GM23338 (cell line): ENCODE results near the gene NME3. TPM values are rescaled to one million over a fixed set of nuclear protein-coding genes. Genes with fewer than 3 reads are reported as not detected.

Source experiments
- ATAC-seq: fragments of 200-7000 bp; cut with Tn5 transposase; 3 replicates; pipeline ENCODE4 v1.9.1; 2020
- DNase-seq: peaks from one replicate; pipeline ENCODE4 v3.0.0-alpha.2; 2015; ENCODE audit warnings: low spot score
- H2AFZ ChIP-seq: fragments of 200-600 bp; sonication (generic); 2 replicates; pipeline ENCODE4 v1.8.0; 2016; ENCODE audit warnings: antibody characterized with exemption, mild to moderate bottlenecking, moderate library complexity
- H3F3A ChIP-seq: fragments of 200-600 bp; sonication (generic); replicated peaks from 2 replicates; pipeline ENCODE4 v1.8.0; 2017; ENCODE audit warnings: antibody characterized with exemption, mixed run types, low read depth
- H3K27ac ChIP-seq: fragments of 200-600 bp; sonication (generic); 2 replicates; pipeline ENCODE4 v1.6.1; 2016; ENCODE audit warnings: low read depth
- H3K27me3 ChIP-seq: fragments of 200-600 bp; sonication (generic); 2 replicates; pipeline ENCODE4 v1.8.0; 2016; ENCODE audit warnings: mild to moderate bottlenecking, mixed run types, moderate library complexity; ENCODE audit not compliant: insufficient read depth
- H3K36me3 ChIP-seq: fragments of 200-600 bp; sonication (generic); 2 replicates; pipeline ENCODE4 v1.8.0; 2016; ENCODE audit warnings: mild to moderate bottlenecking; ENCODE audit not compliant: insufficient read depth
- H3K4me1 ChIP-seq: fragments of 200-600 bp; sonication (generic); 2 replicates; pipeline ENCODE4 v1.8.0; 2016; ENCODE audit warnings: mild to moderate bottlenecking, moderate library complexity; ENCODE audit not compliant: insufficient read depth
- H3K4me2 ChIP-seq: fragments of 200-600 bp; sonication (generic); 2 replicates; pipeline ENCODE4 v1.7.1; 2017; ENCODE audit warnings: mixed run types
- H3K4me3 ChIP-seq: fragments of 200-600 bp; sonication (generic); 2 replicates; pipeline ENCODE4 v1.6.1; 2016; ENCODE audit warnings: mixed run types
- H3K79me2 ChIP-seq: fragments of 200-600 bp; sonication (generic); replicated peaks from 2 replicates; pipeline ENCODE4 v1.8.0; 2017; ENCODE audit warnings: mild to moderate bottlenecking; ENCODE audit not compliant: insufficient read depth
- H3K9me2 ChIP-seq: fragments of 200-600 bp; sonication (generic); 2 replicates; pipeline ENCODE4 v1.8.0; 2017; ENCODE audit not compliant: insufficient read depth
- H4K20me1 ChIP-seq: fragments of 200-600 bp; sonication (generic); replicated peaks from 2 replicates; pipeline ENCODE4 v1.8.0; 2017; ENCODE audit warnings: mild to moderate bottlenecking; ENCODE audit not compliant: insufficient read depth
- H3K27ac Mint-ChIP-seq: 2 replicates; pipeline ENCODE4 v1.8.0; 2020; ENCODE audit warnings: inconsistent platforms, mild to moderate bottlenecking, moderate library complexity, mixed read lengths
- H3K27me3 Mint-ChIP-seq: 3 replicates; pipeline ENCODE4 v1.8.0; 2022; ENCODE audit warnings: low read depth, mild to moderate bottlenecking, moderate library complexity, mixed read lengths, inconsistent platforms; ENCODE audit not compliant: insufficient read depth, poor library complexity
- H3K36me3 Mint-ChIP-seq: 3 replicates; pipeline ENCODE4 v1.8.0; 2021; ENCODE audit warnings: low read depth, mild to moderate bottlenecking, inconsistent platforms, moderate library complexity, mixed read lengths
- H3K4me1 Mint-ChIP-seq: 3 replicates; pipeline ENCODE4 v1.8.0; 2020; ENCODE audit warnings: mild to moderate bottlenecking, inconsistent platforms, mixed read lengths
- H3K4me3 Mint-ChIP-seq: 3 replicates; pipeline ENCODE4 v1.8.0; 2021; ENCODE audit warnings: moderate library complexity, mild to moderate bottlenecking, inconsistent platforms, mixed read lengths
- H3K9me3 Mint-ChIP-seq: 3 replicates; pipeline ENCODE4 v1.8.0; 2020; ENCODE audit warnings: moderate library complexity, mild to moderate bottlenecking, inconsistent platforms, mixed read lengths
- CREB1 ChIP-seq: fragments of 250-450 bp; sonication (Bioruptor Pico); IDR thresholded peaks from 2 replicates; pipeline ENCODE4 v1.5.0; 2020; ENCODE audit warnings: low read depth, mild to moderate bottlenecking, moderate library complexity
- CTCF ChIP-seq, 2 experiments: fragments of 200-600 bp in 1 of 2; sonication (generic) in 1 of 2; conservative IDR thresholded peaks; 2 replicates each; pipeline versions ENCODE4 v1.5.1 to v1.6.1; 2016 to 2017; ENCODE audit warnings: antibody characterized with exemption in 2 of 2, low read depth in 2 of 2, mild to moderate bottlenecking in 2 of 2, moderate library complexity in 1 of 2
- ETS1 ChIP-seq: IDR thresholded peaks from 2 replicates; pipeline ENCODE4 v1.6.1; 2016; ENCODE audit warnings: antibody characterized with exemption
- EZH2 ChIP-seq: fragments of 200-600 bp; sonication (generic); IDR thresholded peaks from one replicate; pipeline ENCODE4 v1.8.0; 2017; ENCODE audit warnings: antibody characterized with exemption, mild to moderate bottlenecking, low read depth; ENCODE audit not compliant: unreplicated experiment
- EZH2phosphoT487 ChIP-seq: fragments of 200-600 bp; sonication (generic); IDR thresholded peaks from one replicate; pipeline ENCODE4 v1.8.1; 2018; ENCODE audit warnings: antibody characterized with exemption; ENCODE audit not compliant: unreplicated experiment
- JUNB ChIP-seq: IDR thresholded peaks from one replicate; pipeline ENCODE4 v1.6.1; 2016; ENCODE audit warnings: antibody characterized with exemption; ENCODE audit not compliant: unreplicated experiment
- NANOG ChIP-seq: IDR thresholded peaks from 2 replicates; pipeline ENCODE4 v1.6.1; 2016; ENCODE audit warnings: antibody characterized with exemption, borderline replicate concordance
- POLR2AphosphoS5 ChIP-seq: IDR thresholded peaks from 2 replicates; pipeline ENCODE4 v1.6.1; 2016; ENCODE audit warnings: antibody characterized with exemption, low read depth
- REST ChIP-seq: IDR thresholded peaks from one replicate; pipeline ENCODE4 v1.6.1; 2018; ENCODE audit warnings: antibody characterized with exemption; ENCODE audit not compliant: unreplicated experiment
- STAT1 ChIP-seq: IDR thresholded peaks from one replicate; pipeline ENCODE4 v1.6.1; 2016; ENCODE audit warnings: antibody characterized with exemption; ENCODE audit not compliant: unreplicated experiment
- ZNF114 ChIP-seq: fragments of 250-450 bp; sonication (Bioruptor Pico); IDR thresholded peaks from 2 replicates; pipeline ENCODE4 v1.5.0; 2020; ENCODE audit warnings: mild to moderate bottlenecking, moderate library complexity
- ZNF331 ChIP-seq: fragments of 250-450 bp; sonication (Bioruptor Pico); IDR thresholded peaks from 2 replicates; pipeline ENCODE4 v1.5.0; 2020; ENCODE audit warnings: low read depth, mild to moderate bottlenecking, moderate library complexity
- polyA plus RNA-seq: library from polyadenylated mRNA; unstranded; fragments of >200 nt; fragmentation: Nextera tagmentation; extraction: Ambion mirVana; gene quantifications from 2 replicates; pipeline ENCODE4 v1.2.1, GENCODE V29; 2016
- total RNA-seq: library from RNA; depleted of rRNA; stranded (reverse); fragments of >200 nt; shearing (Covaris generic); gene quantifications from 2 replicates; pipeline ENCODE4 v1.2.3, GENCODE V29; 2014
- TF ChIP-seq, protein P1 (sequence below): fragments of 250-450 bp; sonication (Bioruptor Pico); IDR thresholded peaks from 2 replicates; pipeline ENCODE4 v1.5.0; 2020; ENCODE audit warnings: mild to moderate bottlenecking, moderate library complexity

Gene NME3
- total and polyA plus RNA-seq, 2 experiments from 2014 or later, result 95.3 to 130 TPM

GRCh38 chr16:1732071-1732470 is 39.3 kb downstream of the NME3 start (continued):
- TF ChIP-seq STAT1 (no peak), POLR2AphosphoS5 (no peak), CREB1 (no peak)

DNA sequence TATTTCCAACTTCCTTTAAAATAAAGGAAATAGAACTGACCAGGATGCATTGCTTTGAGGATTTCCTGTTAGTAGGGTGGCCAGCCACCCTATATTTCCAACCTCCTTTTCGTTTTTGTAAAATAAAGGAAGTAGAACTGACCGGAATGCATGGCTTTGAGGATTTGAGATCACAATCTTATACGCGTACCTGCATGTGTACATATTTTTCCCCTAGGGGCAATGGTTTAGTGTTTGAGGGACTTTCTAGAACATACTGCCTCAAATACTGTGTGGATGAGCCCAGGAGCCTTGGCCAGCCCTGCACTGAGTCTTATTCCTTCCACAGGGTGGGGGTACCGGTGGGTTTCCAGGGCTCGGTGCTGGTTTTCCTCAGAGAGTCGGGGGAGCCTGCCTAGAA is 39.7 kb downstream of the NME3 start:
- peaks cover 10% of the 10 kb centered on the region for H3K27me3 Mint-ChIP-seq
- no peak overlapping the region for H3K4me3 ChIP-seq
- H3K27ac ChIP-seq, result no peak overlapping the region
- H3K9me2 ChIP-seq, result no peaks in the 10 kb centered on the region
- H3K4me2 ChIP-seq, result no peak overlapping the region
- no peaks in the 10 kb centered on the region for H3K27me3 ChIP-seq
- TF ChIP-seq, protein P1, sequence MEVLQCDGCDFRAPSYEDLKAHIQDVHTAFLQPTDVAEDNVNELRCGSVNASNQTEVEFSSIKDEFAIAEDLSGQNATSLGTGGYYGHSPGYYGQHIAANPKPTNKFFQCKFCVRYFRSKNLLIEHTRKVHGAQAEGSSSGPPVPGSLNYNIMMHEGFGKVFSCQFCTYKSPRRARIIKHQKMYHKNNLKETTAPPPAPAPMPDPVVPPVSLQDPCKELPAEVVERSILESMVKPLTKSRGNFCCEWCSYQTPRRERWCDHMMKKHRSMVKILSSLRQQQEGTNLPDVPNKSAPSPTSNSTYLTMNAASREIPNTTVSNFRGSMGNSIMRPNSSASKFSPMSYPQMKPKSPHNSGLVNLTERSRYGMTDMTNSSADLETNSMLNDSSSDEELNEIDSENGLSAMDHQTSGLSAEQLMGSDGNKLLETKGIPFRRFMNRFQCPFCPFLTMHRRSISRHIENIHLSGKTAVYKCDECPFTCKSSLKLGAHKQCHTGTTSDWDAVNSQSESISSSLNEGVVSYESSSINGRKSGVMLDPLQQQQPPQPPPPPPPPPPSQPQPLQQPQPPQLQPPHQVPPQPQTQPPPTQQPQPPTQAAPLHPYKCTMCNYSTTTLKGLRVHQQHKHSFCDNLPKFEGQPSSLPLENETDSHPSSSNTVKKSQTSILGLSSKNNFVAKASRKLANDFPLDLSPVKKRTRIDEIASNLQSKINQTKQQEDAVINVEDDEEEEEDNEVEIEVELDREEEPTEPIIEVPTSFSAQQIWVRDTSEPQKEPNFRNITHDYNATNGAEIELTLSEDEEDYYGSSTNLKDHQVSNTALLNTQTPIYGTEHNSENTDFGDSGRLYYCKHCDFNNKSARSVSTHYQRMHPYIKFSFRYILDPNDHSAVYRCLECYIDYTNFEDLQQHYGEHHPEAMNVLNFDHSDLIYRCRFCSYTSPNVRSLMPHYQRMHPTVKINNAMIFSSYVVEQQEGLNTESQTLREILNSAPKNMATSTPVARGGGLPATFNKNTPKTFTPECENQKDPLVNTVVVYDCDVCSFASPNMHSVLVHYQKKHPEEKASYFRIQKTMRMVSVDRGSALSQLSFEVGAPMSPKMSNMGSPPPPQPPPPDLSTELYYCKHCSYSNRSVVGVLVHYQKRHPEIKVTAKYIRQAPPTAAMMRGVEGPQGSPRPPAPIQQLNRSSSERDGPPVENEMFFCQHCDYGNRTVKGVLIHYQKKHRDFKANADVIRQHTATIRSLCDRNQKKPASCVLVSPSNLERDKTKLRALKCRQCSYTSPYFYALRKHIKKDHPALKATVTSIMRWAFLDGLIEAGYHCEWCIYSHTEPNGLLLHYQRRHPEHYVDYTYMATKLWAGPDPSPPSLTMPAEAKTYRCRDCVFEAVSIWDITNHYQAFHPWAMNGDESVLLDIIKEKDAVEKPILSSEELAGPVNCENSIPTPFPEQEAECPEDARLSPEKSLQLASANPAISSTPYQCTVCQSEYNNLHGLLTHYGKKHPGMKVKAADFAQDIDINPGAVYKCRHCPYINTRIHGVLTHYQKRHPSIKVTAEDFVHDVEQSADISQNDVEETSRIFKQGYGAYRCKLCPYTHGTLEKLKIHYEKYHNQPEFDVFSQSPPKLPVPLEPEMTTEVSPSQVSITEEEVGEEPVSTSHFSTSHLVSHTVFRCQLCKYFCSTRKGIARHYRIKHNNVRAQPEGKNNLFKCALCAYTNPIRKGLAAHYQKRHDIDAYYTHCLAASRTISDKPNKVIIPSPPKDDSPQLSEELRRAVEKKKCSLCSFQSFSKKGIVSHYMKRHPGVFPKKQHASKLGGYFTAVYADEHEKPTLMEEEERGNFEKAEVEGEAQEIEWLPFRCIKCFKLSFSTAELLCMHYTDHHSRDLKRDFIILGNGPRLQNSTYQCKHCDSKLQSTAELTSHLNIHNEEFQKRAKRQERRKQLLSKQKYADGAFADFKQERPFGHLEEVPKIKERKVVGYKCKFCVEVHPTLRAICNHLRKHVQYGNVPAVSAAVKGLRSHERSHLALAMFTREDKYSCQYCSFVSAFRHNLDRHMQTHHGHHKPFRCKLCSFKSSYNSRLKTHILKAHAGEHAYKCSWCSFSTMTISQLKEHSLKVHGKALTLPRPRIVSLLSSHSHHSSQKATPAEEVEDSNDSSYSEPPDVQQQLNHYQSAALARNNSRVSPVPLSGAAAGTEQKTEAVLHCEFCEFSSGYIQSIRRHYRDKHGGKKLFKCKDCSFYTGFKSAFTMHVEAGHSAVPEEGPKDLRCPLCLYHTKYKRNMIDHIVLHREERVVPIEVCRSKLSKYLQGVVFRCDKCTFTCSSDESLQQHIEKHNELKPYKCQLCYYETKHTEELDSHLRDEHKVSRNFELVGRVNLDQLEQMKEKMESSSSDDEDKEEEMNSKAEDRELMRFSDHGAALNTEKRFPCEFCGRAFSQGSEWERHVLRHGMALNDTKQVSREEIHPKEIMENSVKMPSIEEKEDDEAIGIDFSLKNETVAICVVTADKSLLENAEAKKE (CRISPR knock-in tag), result no peak
- TF ChIP-seq NANOG (no peak), JUNB (no peak), EZH2phosphoT487 (no peak), STAT1 (no peak), EZH2 (no peak), ETS1 (no peak), POLR2AphosphoS5 (no peak), CREB1 (no peak), ZNF114 (no peak), REST (no peak), CTCF (conservative IDR thresholded peaks at IDR 0.05; ENCODE audit: low read depth in 2 of 2) (no peak), ZNF331 (CRISPR knock-in tag) (no peak)
- ATAC-seq, result no peak
- H3K79me2 ChIP-seq, result no peaks in the 10 kb centered on the region
- H3K36me3 Mint-ChIP-seq, result peaks cover 30% of the 10 kb centered on the region
- peaks cover 3% of the 10 kb centered on the region; the same call in 1 of the 3 replicates for H3K9me3 Mint-ChIP-seq
- H4K20me1 ChIP-seq, result no peaks in the 10 kb centered on the region
- no peak overlapping the region for H3K4me3 Mint-ChIP-seq
- no peaks in the 10 kb centered on the region for H3K4me1 ChIP-seq
- H3K36me3 ChIP-seq, result no peaks in the 10 kb centered on the region
- H3F3A ChIP-seq, result peaks cover 18% of the 10 kb centered on the region
- no peak overlapping the region for H3K27ac Mint-ChIP-seq
- no peak overlapping the region for H2AFZ ChIP-seq
- H3K4me1 Mint-ChIP-seq, result no peaks in the 10 kb centered on the region
- DNase-seq, result no peak
